HFFc6 (cell line): ENCODE results near the gene DHRS9. TPM values are rescaled to one million over a fixed set of nuclear protein-coding genes. Genes with fewer than 3 reads are reported as not detected.

Source experiments
- DNase-seq: peaks from one replicate; pipeline ENCODE4 v3.0.0-alpha.2; 2018
- H3K27ac Mint-ChIP-seq: 2 replicates; pipeline ENCODE4 v1.8.0; 2020; ENCODE audit warnings: mild to moderate bottlenecking, mixed read lengths
- H3K27me3 Mint-ChIP-seq: 2 replicates; pipeline ENCODE4 v1.8.0; 2021; ENCODE audit warnings: mild to moderate bottlenecking, moderate library complexity, mixed read lengths; ENCODE audit not compliant: insufficient read depth
- H3K36me3 Mint-ChIP-seq: 2 replicates; pipeline ENCODE4 v1.8.0; 2021; ENCODE audit warnings: low read depth, mixed read lengths
- H3K4me1 Mint-ChIP-seq: 2 replicates; pipeline ENCODE4 v1.8.0; 2020; ENCODE audit warnings: low read depth, mixed read lengths
- H3K4me3 Mint-ChIP-seq: 2 replicates; pipeline ENCODE4 v1.8.0; 2020; ENCODE audit warnings: mild to moderate bottlenecking, moderate library complexity, mixed read lengths
- H3K9me3 Mint-ChIP-seq: 2 replicates; pipeline ENCODE4 v1.8.0; 2020; ENCODE audit warnings: mild to moderate bottlenecking, mixed read lengths
- CTCF ChIP-seq: fragments of 200-600 bp; sonication (generic); IDR thresholded peaks from 2 replicates; pipeline ENCODE4 v1.5.0; 2021; ENCODE audit warnings: antibody characterized with exemption, mild to moderate bottlenecking
- total RNA-seq, 6 experiments: library from RNA; stranded (reverse); fragmentation: NEBNext Ultra II Directional; extraction: Animal tissue kit (Norgen Biotek cat#: 25700); gene quantifications; 2 replicates in 1 of 6; 3 replicates in 5 of 6; pipeline ENCODE4 v1.2.3, GENCODE V29; 2021

Gene DHRS9
- total RNA-seq, 6 experiments from 2014 or later: not detected

DNA sequence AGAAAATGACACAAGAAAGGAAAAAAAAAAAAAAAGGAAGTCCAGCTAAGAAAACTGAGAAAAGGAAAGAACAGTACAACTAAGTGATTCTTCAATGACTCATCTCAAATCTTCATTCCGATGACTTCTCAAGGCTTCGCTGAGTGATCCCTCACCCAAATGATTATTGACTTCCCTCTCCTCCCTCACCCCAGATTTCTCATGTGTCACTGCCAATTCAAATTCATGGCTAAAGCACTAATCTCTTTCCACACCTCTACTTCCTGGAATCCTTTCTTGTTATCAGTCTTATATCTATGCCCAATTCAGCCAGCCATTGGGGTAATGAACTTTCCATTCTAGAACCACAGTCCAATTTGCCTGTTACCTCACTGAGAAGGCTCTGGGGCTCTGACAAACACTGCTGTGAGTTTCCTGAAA, 31.0 kb upstream of the DHRS9 start:
- TF ChIP-seq CTCF: no peak
- Mint-ChIP-seq H3K27ac (no peak overlapping the region), H3K9me3 (peaks cover 57% of the 10 kb centered on the region), H3K36me3 (peaks cover under 1% of the 10 kb centered on the region; the same call in 1 of the 2 replicates), H3K27me3 (no peaks in the 10 kb centered on the region; the same call in 1 of the 2 replicates), H3K4me3 (no peak overlapping the region), H3K4me1 (no peaks in the 10 kb centered on the region)
- DNase-seq: no peak

GRCh38 chr2:169039702-169040101, 29.7 kb upstream of the DHRS9 start:
- Mint-ChIP-seq H3K36me3 (no peaks in the 10 kb centered on the region), H3K27ac (no peak overlapping the region), H3K9me3 (peaks cover 55% of the 10 kb centered on the region), H3K4me1 (no peaks in the 10 kb centered on the region), H3K27me3 (no peaks in the 10 kb centered on the region; the same call in 1 of the 2 replicates), H3K4me3 (no peak overlapping the region)
- no peak for DNase-seq
- no peak for TF ChIP-seq CTCF

DNA sequence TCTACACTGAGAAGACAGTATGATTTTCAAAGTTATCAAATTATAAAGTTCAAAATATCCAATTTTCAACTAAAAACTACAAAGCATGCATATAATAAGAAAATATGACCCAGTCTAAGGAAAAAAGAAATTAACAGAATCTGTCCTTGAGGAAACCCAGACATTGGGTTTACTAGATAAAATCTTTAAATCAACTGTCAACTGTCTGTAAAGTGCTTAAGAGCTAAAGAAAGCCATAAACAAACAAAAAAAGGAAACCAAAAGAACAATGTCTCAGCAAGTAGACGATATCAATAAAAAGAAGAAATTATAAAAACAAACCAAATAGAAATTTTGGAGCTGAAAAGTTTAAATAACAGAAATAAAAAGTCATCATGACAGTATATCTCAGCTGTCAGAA, 27.8 kb upstream of the DHRS9 start:
- Mint-ChIP-seq H3K36me3 (no peaks in the 10 kb centered on the region), H3K27ac (no peak overlapping the region), H3K9me3 (peaks cover 63% of the 10 kb centered on the region), H3K4me3 (no peak overlapping the region), H3K4me1 (no peaks in the 10 kb centered on the region), H3K27me3 (no peaks in the 10 kb centered on the region)
- TF ChIP-seq CTCF: no peak
- no peak for DNase-seq

GRCh38 chr2:169042856-169043255, 26.5 kb upstream of the DHRS9 start:
- peaks cover 64% of the 10 kb centered on the region for H3K9me3 Mint-ChIP-seq
- no peaks in the 10 kb centered on the region for H3K36me3 Mint-ChIP-seq
- no peak overlapping the region for H3K4me3 Mint-ChIP-seq
- H3K27ac Mint-ChIP-seq: no peak overlapping the region
- TF ChIP-seq CTCF: no peak
- DNase-seq: no peak
- no peaks in the 10 kb centered on the region for H3K4me1 Mint-ChIP-seq
- H3K27me3 Mint-ChIP-seq: no peaks in the 10 kb centered on the region

- Mint-ChIP-seq H3K4me1 (no peaks in the 10 kb centered on the region), H3K36me3 (no peaks in the 10 kb centered on the region), H3K27me3 (no peaks in the 10 kb centered on the region), H3K4me3 (no peak overlapping the region), H3K9me3 (peaks cover 53% of the 10 kb centered on the region), H3K27ac (no peak overlapping the region)
- no peak for DNase-seq
- no peak for TF ChIP-seq CTCF
Observed at GRCh38 chr2:169046440-169047151, 22.8 kb upstream of the DHRS9 start.
